Large intestine (tissue), 3 donors: Measurements from ENCODE around the gene MTA1. TPM values are rescaled to one million over a fixed set of nuclear protein-coding genes. Genes with fewer than 3 reads are reported as not detected.

Experiments used
- DNase-seq, 2 donors: peaks; one replicate each; pipeline versions ENCODE4 v3.0.0 to v3.0.0-alpha.2; 2013
- H3K27ac ChIP-seq: one replicate; pipeline ENCODE4 v1.5.1; 2013; ENCODE audit warnings: low read length
- H3K27me3 ChIP-seq: 2 replicates; pipeline ENCODE4 v1.6.1; 2013; ENCODE audit warnings: low read length; ENCODE audit not compliant: control insufficient read depth, insufficient read depth
- H3K36me3 ChIP-seq: 2 replicates; pipeline ENCODE4 v1.6.1; 2013; ENCODE audit warnings: low read length; ENCODE audit not compliant: control insufficient read depth, insufficient read depth
- H3K4me1 ChIP-seq: one replicate; pipeline ENCODE4 v1.6.1; 2013; ENCODE audit warnings: low read length; ENCODE audit not compliant: control insufficient read depth, insufficient read depth
- H3K4me3 ChIP-seq: one replicate; pipeline ENCODE4 v1.5.1; 2013; ENCODE audit warnings: low read length
- H3K9me3 ChIP-seq: one replicate; pipeline ENCODE4 v1.6.1; 2013; ENCODE audit warnings: mild to moderate bottlenecking, low read depth, low read length, moderate library complexity; ENCODE audit not compliant: control insufficient read depth
- WGBS: methylation state at CpG from one replicate; pipeline ENCODE4 v1.1.5; 2013; ENCODE audit warnings: low lambda C conversion rate; ENCODE audit not compliant: insufficient coverage; 5-methylcytosine and 5-hydroxymethylcytosine counted together
- polyA plus RNA-seq: library from polyadenylated mRNA; unstranded; fragments of 120-200 nt; gene quantifications from one replicate; pipeline ENCODE4 v1.2.1, GENCODE V29; 2013

The MTA1 gene
- polyA plus RNA-seq, 1 donor = 109 TPM

GRCh38 chr14:105418269-105419194, 1.1 kb upstream of the MTA1 start:
- peak overlapping the region; percentile 44 for H3K27ac ChIP-seq

GRCh38 chr14:105420101-105420973, 710 bp downstream of the MTA1 start:
- Histone ChIP-seq H3K9me3 (no peaks in the 10 kb centered on the region), H3K27ac (no peak overlapping the region), H3K36me3 (peaks cover 10% of the 10 kb centered on the region), H3K27me3 (no peaks in the 10 kb centered on the region), H3K4me1 (peaks cover 26% of the 10 kb centered on the region), H3K4me3 (peak overlapping the region; percentile 77)
- no CpG with 5 or more reads among the region's 67 CpGs for WGBS
- no peak for DNase-seq

More at GRCh38 chr14:105418269-105419194, 1.1 kb upstream of the MTA1 start:
- WGBS = no CpG with 5 or more reads among the region's 19 CpGs
- DNase-seq = peak in 1 of 2 donors; percentile 51
- Histone ChIP-seq H3K9me3 (no peaks in the 10 kb centered on the region), H3K27me3 (peaks cover 6% of the 10 kb centered on the region), H3K4me1 (peaks cover 26% of the 10 kb centered on the region), H3K4me3 (peak overlapping the region; percentile 74), H3K36me3 (peaks cover 2% of the 10 kb centered on the region)

- Histone ChIP-seq H3K4me3 (peak overlapping the region; percentile 77), H3K9me3 (no peaks in the 10 kb centered on the region), H3K27ac (no peak overlapping the region), H3K4me1 (peaks cover 26% of the 10 kb centered on the region), H3K36me3 (peaks cover 13% of the 10 kb centered on the region), H3K27me3 (no peaks in the 10 kb centered on the region)
- no CpG with 5 or more reads among the region's 23 CpGs for WGBS
- no peak for DNase-seq
Observed at GRCh38 chr14:105420974-105421674, 1.5 kb downstream of the MTA1 start.

- no peaks in the 10 kb centered on the region for H3K9me3 ChIP-seq
- H3K36me3 ChIP-seq = peaks cover 19% of the 10 kb centered on the region
- H3K27ac ChIP-seq = no peak overlapping the region
- DNase-seq = no peak
- no peaks in the 10 kb centered on the region for H3K27me3 ChIP-seq
- peaks cover 26% of the 10 kb centered on the region for H3K4me1 ChIP-seq
- WGBS = no CpG with 5 or more reads among the region's 32 CpGs
- no peak overlapping the region for H3K4me3 ChIP-seq
Observed at GRCh38 chr14:105421723-105422615, 2.3 kb downstream of the MTA1 start.

- Histone ChIP-seq H3K4me3 (no peak overlapping the region), H3K27ac (no peak overlapping the region), H3K4me1 (peaks cover 22% of the 10 kb centered on the region), H3K27me3 (no peaks in the 10 kb centered on the region), H3K36me3 (peaks cover 21% of the 10 kb centered on the region), H3K9me3 (no peaks in the 10 kb centered on the region)
- DNase-seq = no peak
- WGBS = 100% methylated on average over 1 of the region's 21 CpGs
Observed at GRCh38 chr14:105422695-105423487, 3.3 kb downstream of the MTA1 start.

GRCh38 chr14:105423488-105424195, 4.0 kb downstream of the MTA1 start:
- Histone ChIP-seq H3K4me1 (peaks cover 15% of the 10 kb centered on the region), H3K9me3 (no peaks in the 10 kb centered on the region), H3K4me3 (no peak overlapping the region), H3K36me3 (peaks cover 23% of the 10 kb centered on the region), H3K27ac (no peak overlapping the region), H3K27me3 (no peaks in the 10 kb centered on the region)
- WGBS = 100% methylated on average over 2 of the region's 21 CpGs
- DNase-seq = no peak

- DNase-seq = no peak
- Histone ChIP-seq H3K4me3 (no peak overlapping the region), H3K27me3 (no peaks in the 10 kb centered on the region), H3K4me1 (peaks cover 7% of the 10 kb centered on the region), H3K9me3 (no peaks in the 10 kb centered on the region), H3K27ac (no peak overlapping the region), H3K36me3 (peaks cover 23% of the 10 kb centered on the region)
- WGBS = no CpG with 5 or more reads among the region's 12 CpGs
Observed at GRCh38 chr14:105424861-105425260, 5.2 kb downstream of the MTA1 start.

- no peak for DNase-seq
- Histone ChIP-seq H3K4me1 (peaks cover 7% of the 10 kb centered on the region), H3K4me3 (no peak overlapping the region), H3K27me3 (no peaks in the 10 kb centered on the region), H3K9me3 (no peaks in the 10 kb centered on the region), H3K36me3 (peaks cover 26% of the 10 kb centered on the region), H3K27ac (no peak overlapping the region)
- WGBS = no CpG with 5 or more reads among the region's 23 CpGs
Observed at GRCh38 chr14:105425823-105426247, 6.2 kb downstream of the MTA1 start.
